Endothelial cell of umbilical vein (primary cell): Measurements from ENCODE around the gene PRKACB. TPM values are rescaled to one million over a fixed set of nuclear protein-coding genes. Genes with fewer than 3 reads are reported as not detected.

Source experiments
- BruUV-seq: library from RNA; stranded (reverse); fragments of 400-500 nt; replicated peaks from 2 replicates; lab custom pipeline; 2021; lab: Mats Ljungman, UMichigan
- CTCF ChIA-PET: fragments of 300-600, 350-600 bp; sonication (Branson Sonifier 250); formaldehyde crosslinking; loops from one replicate; lab custom pipeline; 2021; ENCODE audit warnings: antibody characterized with exemption, inconsistent platforms; lab: Charles Lee
- POLR2A ChIA-PET: fragments of 300-600, 350-600 bp; sonication (Branson Sonifier 250); formaldehyde crosslinking; loops from one replicate; lab custom pipeline; 2021; ENCODE audit warnings: antibody characterized with exemption, inconsistent platforms; lab: Charles Lee
- DNase-seq: peaks from one replicate; pipeline ENCODE4 v3.0.0-alpha.2; 2011; ENCODE audit warnings: low read depth, low spot score
- FAIRE-seq: peaks from 2 replicates; lab custom pipeline; 2011; peaks lifted over from hg19 to GRCh38; lab: Jason Lieb, UNC
- H2AFZ ChIP-seq: 2 replicates; pipeline ENCODE4 v1.6.0; 2012; ENCODE audit warnings: low read depth, low read length, control low read depth, inconsistent platforms
- H3K27ac ChIP-seq: 2 replicates; pipeline ENCODE4 v1.5.1; 2011; ENCODE audit warnings: low read depth, mild to moderate bottlenecking, control low read depth, low read length, moderate library complexity; ENCODE audit not compliant: insufficient read depth
- H3K27me3 ChIP-seq, 2 experiments: 2 replicates each; pipeline versions ENCODE4 v1.6.0 to v1.6.1; 2011; ENCODE audit warnings: low read length in 2 of 2, mixed read lengths in 1 of 2; ENCODE audit not compliant: control insufficient read depth in 2 of 2, insufficient read depth in 2 of 2
- H3K36me3 ChIP-seq, 2 experiments: 2 replicates in 1 of 2; 3 replicates in 1 of 2; pipeline ENCODE4 v1.5.1; 2011; ENCODE audit warnings: low read length in 2 of 2, mild to moderate bottlenecking in 1 of 2, moderate library complexity in 1 of 2; ENCODE audit not compliant: control insufficient read depth in 2 of 2, insufficient read depth in 2 of 2; ENCODE audit errors: extremely low read depth in 1 of 2
- H3K4me1 ChIP-seq: 3 replicates; pipeline ENCODE4 v1.5.1; 2011; ENCODE audit warnings: mild to moderate bottlenecking, low read length; ENCODE audit not compliant: control insufficient read depth, insufficient read depth; ENCODE audit errors: extremely low read depth
- H3K4me2 ChIP-seq: 2 replicates; pipeline ENCODE4 v1.6.1; 2011; ENCODE audit warnings: low read length, control low read depth, mixed read lengths; ENCODE audit not compliant: insufficient read depth
- H3K4me3 ChIP-seq, 3 experiments: fragments of 200-600 bp in 1 of 3; sonication (generic), shearing (Covaris generic) in 1 of 3; replicated peaks in 1 of 3; 2 replicates each; pipeline ENCODE4 v1.5.1; 2011 to 2016; ENCODE audit warnings: control low read depth in 3 of 3, low read length in 3 of 3, mild to moderate bottlenecking in 2 of 3, inconsistent platforms in 1 of 3, low read depth in 1 of 3, moderate library complexity in 1 of 3; ENCODE audit not compliant: insufficient read depth in 1 of 3
- H3K79me2 ChIP-seq: 2 replicates; pipeline ENCODE4 v1.6.0; 2012; ENCODE audit warnings: low read length, inconsistent platforms; ENCODE audit not compliant: control insufficient read depth, insufficient read depth
- H3K9ac ChIP-seq: replicated peaks from 2 replicates; pipeline ENCODE3; 2011; ENCODE audit warnings: low read length, control low read depth; ENCODE audit not compliant: insufficient read depth; ENCODE audit errors: extremely low read depth
- H3K9me1 ChIP-seq: replicated peaks from 3 replicates; pipeline ENCODE4 v1.6.0; 2011; ENCODE audit warnings: mild to moderate bottlenecking, low read length; ENCODE audit not compliant: control insufficient read depth, insufficient read depth; ENCODE audit errors: extremely low read depth
- H3K9me3 ChIP-seq: replicated peaks from 2 replicates; pipeline ENCODE4 v1.5.1; 2012; ENCODE audit warnings: low read length, inconsistent platforms; ENCODE audit not compliant: control insufficient read depth, insufficient read depth
- H4K20me1 ChIP-seq: replicated peaks from 2 replicates; pipeline ENCODE3; 2011; ENCODE audit warnings: mild to moderate bottlenecking, low read length; ENCODE audit not compliant: control insufficient read depth, insufficient read depth; ENCODE audit errors: extremely low read depth
- EZH2 ChIP-seq: IDR thresholded peaks from 2 replicates; pipeline ENCODE4 v1.6.1; 2012; ENCODE audit warnings: borderline replicate concordance, low read depth, mild to moderate bottlenecking, moderate library complexity, low read length, inconsistent platforms; ENCODE audit not compliant: severe bottlenecking
- FOS ChIP-seq: IDR thresholded peaks from 2 replicates; pipeline ENCODE4 v1.6.1; 2011; ENCODE audit warnings: mild to moderate bottlenecking, low read length, moderate library complexity, borderline replicate concordance; ENCODE audit not compliant: insufficient read depth
- GATA2 ChIP-seq: IDR thresholded peaks from 2 replicates; pipeline ENCODE4 v1.7.0; 2011; ENCODE audit warnings: low read depth, mild to moderate bottlenecking, moderate library complexity, mixed read lengths, low read length; ENCODE audit not compliant: insufficient read length, insufficient read depth
- JUN ChIP-seq: IDR thresholded peaks from 2 replicates; pipeline ENCODE4 v1.6.1; 2011; ENCODE audit warnings: borderline replicate concordance, low read depth; ENCODE audit not compliant: insufficient read length, insufficient read depth
- MYC ChIP-seq: IDR thresholded peaks from one replicate; pipeline ENCODE4 v1.6.1; 2011; ENCODE audit warnings: mild to moderate bottlenecking, low read depth, low read length
- POLR2A ChIP-seq: IDR thresholded peaks from 2 replicates; pipeline ENCODE4 v1.6.1; 2012; ENCODE audit warnings: low read depth, mild to moderate bottlenecking, control low read depth, low read length
- POLR2AphosphoS5 ChIP-seq: IDR thresholded peaks from 2 replicates; pipeline ENCODE4 v1.6.1; 2012; ENCODE audit warnings: low read depth, mild to moderate bottlenecking, control low read depth, low read length, moderate library complexity; ENCODE audit not compliant: insufficient read depth
- dilution Hi-C: fragments of 300-500 bp; cut with MboI; formaldehyde crosslinking; loops from one replicate; pipeline ENCODE4 v1.15.0; 2019; ENCODE audit warnings: low sequenced_read_pairs; ENCODE audit not compliant: extremely low pct_ligation_motif_present
- intact Hi-C: fragments of 100-400 bp; cut with micrococcal nuclease; formaldehyde crosslinking; loops from one replicate; pipeline ENCODE4 v1.10.0; 2022
- polyA plus RNA-seq, 4 experiments: library from polyadenylated mRNA; depleted of rRNA in 3 of 4; stranded (reverse) in 3 of 4; unstranded in 1 of 4; fragments of >200 nt; gene quantifications; 2 replicates each; pipeline versions ENCODE4 v1.2.1 to v1.2.3, GENCODE V29; 2011 to 2012; ENCODE audit warnings: missing spikeins in 1 of 4
- total RNA-seq: library from RNA; stranded (reverse); gene quantifications from 2 replicates; pipeline ENCODE4 v1.2.3, GENCODE V29; 2021
- TF ChIP-seq, protein P1 (sequence below): IDR thresholded peaks from 2 replicates; pipeline ENCODE4 v1.6.1; 2011; ENCODE audit not compliant: insufficient read depth, insufficient read length
- TF ChIP-seq, protein P2 (sequence below), 2 donors: IDR thresholded peaks; 1 replicate in 1 of 2; 2 replicates in 1 of 2; pipeline ENCODE4 v1.5.1; 2011; ENCODE audit warnings: low read length in 2 of 2, mild to moderate bottlenecking in 2 of 2, moderate library complexity in 2 of 2, control low read depth in 1 of 2, inconsistent platforms in 1 of 2, low read depth in 1 of 2; ENCODE audit not compliant: insufficient read depth in 1 of 2; ENCODE audit errors: extremely low read depth in 1 of 2

The PRKACB gene
- total and polyA plus RNA-seq, 2 donors (not counting 3 experiments of a cell fraction or from before 2014, with no cell fraction given): 19.1 to 77.5 TPM

DNA sequence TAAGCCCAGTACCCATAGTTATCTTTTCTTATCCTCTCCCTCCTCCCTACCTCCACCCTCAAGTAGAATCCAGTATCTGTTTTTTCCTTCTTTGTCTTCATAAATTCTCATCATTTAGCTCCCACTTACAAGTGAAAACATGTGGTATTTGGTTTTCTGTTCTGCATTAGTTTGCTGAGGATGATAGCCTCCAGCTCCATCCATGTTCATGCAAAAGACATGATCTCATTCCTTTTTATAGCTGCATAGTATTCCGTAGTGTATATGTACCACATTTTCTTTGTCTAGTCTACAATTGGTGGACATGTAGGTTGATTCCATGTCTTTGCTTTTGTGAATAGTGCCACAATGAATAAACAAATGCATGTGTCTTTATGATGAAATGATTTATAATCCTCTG is 55.2 kb downstream of the PRKACB start:
- CTCF ChIA-PET: no interaction called here
- H3K27ac ChIP-seq: no peak overlapping the region
- H3K27me3 ChIP-seq: no peaks in the 10 kb centered on the region
- H4K20me1 ChIP-seq: no peaks in the 10 kb centered on the region
- H3K4me2 ChIP-seq: no peak overlapping the region
- no peaks in the 10 kb centered on the region for H3K4me1 ChIP-seq
- BruUV-seq: no TSS peak
- H3K79me2 ChIP-seq: no peaks in the 10 kb centered on the region
- no peaks in the 10 kb centered on the region for H3K9me3 ChIP-seq
- H3K4me3 ChIP-seq: no peak overlapping the region
- POLR2A ChIA-PET: no interaction called here
- no peak for DNase-seq
- peaks cover 3 to 18% of the 10 kb centered on the region in 2 experiments for H3K36me3 ChIP-seq
- no peak for TF ChIP-seq MYC
- TF ChIP-seq POLR2A: no peak
- TF ChIP-seq EZH2: no peak
- TF ChIP-seq JUN: no peak
- no peak overlapping the region for H2AFZ ChIP-seq
- dilution Hi-C loops (no loop called here), intact Hi-C loops (no loop called here)
- H3K9ac ChIP-seq: no peak overlapping the region
- FAIRE-seq: no peak
- H3K9me1 ChIP-seq: no peaks in the 10 kb centered on the region

DNA sequence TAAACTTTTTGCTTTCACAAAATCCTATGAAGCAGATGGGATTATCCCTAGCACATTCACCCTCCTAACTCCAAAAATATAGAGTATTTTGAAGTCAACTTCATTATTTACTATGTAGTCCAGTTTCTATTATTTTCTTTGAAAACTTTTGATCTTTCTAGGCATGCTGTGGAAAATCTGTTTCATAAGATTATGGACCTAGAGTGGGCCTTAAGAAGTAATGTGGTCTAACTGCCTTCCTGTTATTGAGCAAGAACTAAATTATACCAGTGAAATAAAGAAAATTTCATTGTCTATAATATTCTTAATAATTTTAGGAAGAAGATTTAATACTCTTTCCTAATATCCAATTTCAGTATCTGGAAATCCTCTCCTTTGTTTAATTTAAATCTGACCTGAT is 58.1 kb downstream of the PRKACB start:
- H3K36me3 ChIP-seq: peaks cover 2 to 19% of the 10 kb centered on the region in 2 experiments
- ChIA-PET POLR2A (no interaction called here), CTCF (interaction anchor here (0.9 to 1.6 kb wide), 2 partner anchors 13 kb away, joined by 3 to 4 read pairs; no protein-coding TSS in a partner anchor)
- H3K9me1 ChIP-seq: no peaks in the 10 kb centered on the region
- BruUV-seq: no TSS peak
- no peak overlapping the region for H3K9ac ChIP-seq
- no peaks in the 10 kb centered on the region for H3K27me3 ChIP-seq
- H3K27ac ChIP-seq: no peak overlapping the region
- no peak overlapping the region for H2AFZ ChIP-seq
- H3K9me3 ChIP-seq: no peaks in the 10 kb centered on the region
- dilution Hi-C loops (no loop called here), intact Hi-C loops (no loop called here)
- H3K79me2 ChIP-seq: no peaks in the 10 kb centered on the region
- H4K20me1 ChIP-seq: no peaks in the 10 kb centered on the region
- no peak overlapping the region for H3K4me2 ChIP-seq
- H3K4me3 ChIP-seq: no peak overlapping the region
- DNase-seq (no peak), FAIRE-seq (no peak)
- no peaks in the 10 kb centered on the region for H3K4me1 ChIP-seq
- TF ChIP-seq, protein P1, sequence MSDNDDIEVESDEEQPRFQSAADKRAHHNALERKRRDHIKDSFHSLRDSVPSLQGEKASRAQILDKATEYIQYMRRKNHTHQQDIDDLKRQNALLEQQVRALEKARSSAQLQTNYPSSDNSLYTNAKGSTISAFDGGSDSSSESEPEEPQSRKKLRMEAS: no peak
- TF ChIP-seq GATA2 (no peak), JUN (no peak), POLR2A (no peak), MYC (no peak), POLR2AphosphoS5 (no peak), FOS (no peak), EZH2 (no peak)
- TF ChIP-seq, protein P2, sequence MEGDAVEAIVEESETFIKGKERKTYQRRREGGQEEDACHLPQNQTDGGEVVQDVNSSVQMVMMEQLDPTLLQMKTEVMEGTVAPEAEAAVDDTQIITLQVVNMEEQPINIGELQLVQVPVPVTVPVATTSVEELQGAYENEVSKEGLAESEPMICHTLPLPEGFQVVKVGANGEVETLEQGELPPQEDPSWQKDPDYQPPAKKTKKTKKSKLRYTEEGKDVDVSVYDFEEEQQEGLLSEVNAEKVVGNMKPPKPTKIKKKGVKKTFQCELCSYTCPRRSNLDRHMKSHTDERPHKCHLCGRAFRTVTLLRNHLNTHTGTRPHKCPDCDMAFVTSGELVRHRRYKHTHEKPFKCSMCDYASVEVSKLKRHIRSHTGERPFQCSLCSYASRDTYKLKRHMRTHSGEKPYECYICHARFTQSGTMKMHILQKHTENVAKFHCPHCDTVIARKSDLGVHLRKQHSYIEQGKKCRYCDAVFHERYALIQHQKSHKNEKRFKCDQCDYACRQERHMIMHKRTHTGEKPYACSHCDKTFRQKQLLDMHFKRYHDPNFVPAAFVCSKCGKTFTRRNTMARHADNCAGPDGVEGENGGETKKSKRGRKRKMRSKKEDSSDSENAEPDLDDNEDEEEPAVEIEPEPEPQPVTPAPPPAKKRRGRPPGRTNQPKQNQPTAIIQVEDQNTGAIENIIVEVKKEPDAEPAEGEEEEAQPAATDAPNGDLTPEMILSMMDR (IDR thresholded peaks at IDR 0.05; ENCODE audit: extremely low read depth in 1 of 2, insufficient read depth in 1 of 2, low read depth in 1 of 2, low read length in 2 of 2): no peak
